Brain microvascular endothelial cell (primary cell): ENCODE data around the gene CLRN3.

Experiments used
- DNase-seq: peaks from one replicate; pipeline ENCODE4 v3.0.0-alpha.2; 2020
- H3K27ac ChIP-seq: fragments of 250-450 bp; sonication (Bioruptor Pico); 2 replicates; pipeline ENCODE4 v1.5.1; 2020; ENCODE audit warnings: mild to moderate bottlenecking, moderate library complexity
- H3K27me3 ChIP-seq: fragments of 250-450 bp; sonication (Bioruptor Pico); replicated peaks from 2 replicates; pipeline ENCODE4 v1.5.1; 2020; ENCODE audit warnings: mild to moderate bottlenecking
- H3K36me3 ChIP-seq: fragments of 250-450 bp; sonication (Bioruptor Pico); replicated peaks from 2 replicates; pipeline ENCODE4 v1.5.1; 2020; ENCODE audit warnings: mild to moderate bottlenecking
- H3K4me3 ChIP-seq: 2 replicates; pipeline ENCODE4 v1.5.1; 2011; ENCODE audit warnings: low read depth, mild to moderate bottlenecking, control low read depth, low read length, moderate library complexity
- CTCF ChIP-seq: IDR thresholded peaks from 2 replicates; pipeline ENCODE4 v1.5.1; 2011; ENCODE audit warnings: low read depth, mild to moderate bottlenecking, moderate library complexity, low read length, control low read depth, inconsistent platforms; ENCODE audit errors: missing control alignments
- in situ Hi-C: cut with HindIII; loops from 2 replicates; pipeline ENCODE4 v1.10.0; 2017; ENCODE audit warnings: low sequenced_read_pairs, low pct_ligation_motif_present

CLRN3 gene

GRCh38 chr10:127878475-127879055 lies 14.2 kb downstream of the CLRN3 start:
- in situ Hi-C loops, result no loop called here
- H3K36me3 ChIP-seq, result no peaks in the 10 kb centered on the region
- H3K4me3 ChIP-seq, result no peak overlapping the region
- no peak for TF ChIP-seq CTCF
- H3K27me3 ChIP-seq, result no peaks in the 10 kb centered on the region
- DNase-seq, result no peak
- H3K27ac ChIP-seq, result no peak overlapping the region

- H3K27me3 ChIP-seq, result no peaks in the 10 kb centered on the region
- no peak overlapping the region for H3K27ac ChIP-seq
- in situ Hi-C loops, result no loop called here
- H3K36me3 ChIP-seq, result no peaks in the 10 kb centered on the region
- TF ChIP-seq CTCF, result no peak
- H3K4me3 ChIP-seq, result no peak overlapping the region
- no peak for DNase-seq
These were observed 15.0 kb downstream of the CLRN3 start for GRCh38 chr10:127877699-127878098.

GRCh38 chr10:127877116-127877515 lies 15.6 kb downstream of the CLRN3 start:
- Histone ChIP-seq H3K4me3 (no peak overlapping the region), H3K27me3 (no peaks in the 10 kb centered on the region), H3K36me3 (no peaks in the 10 kb centered on the region), H3K27ac (no peak overlapping the region)
- TF ChIP-seq CTCF, result no peak
- in situ Hi-C loops, result no loop called here
- no peak for DNase-seq

GRCh38 chr10:127875916-127876315 lies 16.8 kb downstream of the CLRN3 start:
- TF ChIP-seq CTCF, result no peak
- in situ Hi-C loops, result no loop called here
- Histone ChIP-seq H3K36me3 (no peaks in the 10 kb centered on the region), H3K27ac (no peak overlapping the region), H3K27me3 (no peaks in the 10 kb centered on the region), H3K4me3 (no peak overlapping the region)
- DNase-seq, result no peak

GRCh38 chr10:127875449-127875765 lies 17.3 kb downstream of the CLRN3 start:
- no peak for DNase-seq
- in situ Hi-C loops, result no loop called here
- Histone ChIP-seq H3K27me3 (no peaks in the 10 kb centered on the region), H3K36me3 (no peaks in the 10 kb centered on the region), H3K27ac (no peak overlapping the region), H3K4me3 (no peak overlapping the region)
- no peak for TF ChIP-seq CTCF
